ENCODE results near the gene AMOT.

DNA sequence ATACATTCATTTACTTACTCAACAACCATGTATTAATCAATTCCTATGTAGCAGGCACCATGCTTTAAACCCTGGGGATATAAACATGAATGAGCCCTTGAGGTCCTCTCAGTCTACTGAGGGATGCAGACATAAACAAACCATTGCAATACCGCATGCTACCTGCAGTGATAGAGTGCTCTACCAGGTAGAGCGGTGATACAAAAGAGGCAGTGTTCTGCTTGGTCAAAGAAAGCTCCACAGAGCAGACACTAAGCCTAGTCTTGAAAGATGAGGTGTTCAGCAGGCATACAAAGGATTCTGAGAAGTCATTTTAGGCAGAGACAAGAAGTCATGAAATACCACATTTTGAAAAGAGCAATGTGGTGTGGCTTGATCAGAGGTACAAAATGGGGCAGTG, 26.9 kb upstream of the AMOT start:
- TF ChIP-seq, protein P1, sequence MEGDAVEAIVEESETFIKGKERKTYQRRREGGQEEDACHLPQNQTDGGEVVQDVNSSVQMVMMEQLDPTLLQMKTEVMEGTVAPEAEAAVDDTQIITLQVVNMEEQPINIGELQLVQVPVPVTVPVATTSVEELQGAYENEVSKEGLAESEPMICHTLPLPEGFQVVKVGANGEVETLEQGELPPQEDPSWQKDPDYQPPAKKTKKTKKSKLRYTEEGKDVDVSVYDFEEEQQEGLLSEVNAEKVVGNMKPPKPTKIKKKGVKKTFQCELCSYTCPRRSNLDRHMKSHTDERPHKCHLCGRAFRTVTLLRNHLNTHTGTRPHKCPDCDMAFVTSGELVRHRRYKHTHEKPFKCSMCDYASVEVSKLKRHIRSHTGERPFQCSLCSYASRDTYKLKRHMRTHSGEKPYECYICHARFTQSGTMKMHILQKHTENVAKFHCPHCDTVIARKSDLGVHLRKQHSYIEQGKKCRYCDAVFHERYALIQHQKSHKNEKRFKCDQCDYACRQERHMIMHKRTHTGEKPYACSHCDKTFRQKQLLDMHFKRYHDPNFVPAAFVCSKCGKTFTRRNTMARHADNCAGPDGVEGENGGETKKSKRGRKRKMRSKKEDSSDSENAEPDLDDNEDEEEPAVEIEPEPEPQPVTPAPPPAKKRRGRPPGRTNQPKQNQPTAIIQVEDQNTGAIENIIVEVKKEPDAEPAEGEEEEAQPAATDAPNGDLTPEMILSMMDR (optimal IDR thresholded peaks at IDR 0.05 in 1 of 3, IDR thresholded peaks at IDR 0.05 in 1 of 3, conservative IDR thresholded peaks at IDR 0.05 in 1 of 3; ENCODE audit: extremely low read depth in 1 of 3, insufficient read depth in 2 of 3, low read length in 3 of 3): peak in 1 of 3 experiments; percentile 40
- no peak for TF ChIP-seq EZH2 (IDR thresholded peaks at IDR 0.05; ENCODE audit: low read length)

Data from keratinocyte (primary cell).